Suprapubic skin (tissue), 4 donors: ENCODE measurements around the gene MICU1. TPM values are rescaled to one million over a fixed set of nuclear protein-coding genes. Genes with fewer than 3 reads are reported as not detected.

Source experiments
- DNase-seq, 2 donors: peaks; one replicate each; pipeline ENCODE4 v3.0.0-alpha.2; 2019; ENCODE audit warnings: low spot score in 2 of 2
- H3K27ac ChIP-seq: fragments of 200-600 bp; sonication (generic); one replicate; pipeline ENCODE4 v1.5.1; 2019
- H3K27me3 ChIP-seq: fragments of 200-600 bp; sonication (generic); one replicate; pipeline ENCODE4 v1.5.1; 2019
- H3K36me3 ChIP-seq: fragments of 200-600 bp; sonication (generic); one replicate; pipeline ENCODE4 v1.5.1; 2019
- H3K4me1 ChIP-seq: fragments of 200-600 bp; sonication (generic); one replicate; pipeline ENCODE4 v1.5.1; 2019
- H3K4me3 ChIP-seq: fragments of 200-600 bp; sonication (generic); one replicate; pipeline ENCODE4 v1.5.1; 2019; ENCODE audit warnings: mild to moderate bottlenecking
- H3K9me3 ChIP-seq: fragments of 200-600 bp; sonication (generic); one replicate; pipeline ENCODE4 v1.5.1; 2019
- EP300 ChIP-seq: sonication (generic); formaldehyde crosslinking; IDR thresholded peaks from one replicate; pipeline ENCODE4 v1.6.1; 2017; ENCODE audit warnings: antibody characterized with exemption
- POLR2A ChIP-seq, 2 donors: fragments of 450-650 bp; IDR thresholded peaks; one replicate each; pipeline ENCODE4 v1.6.1; 2017; ENCODE audit warnings: antibody characterized with exemption in 2 of 2, mild to moderate bottlenecking in 2 of 2, moderate library complexity in 2 of 2
- POLR2AphosphoS5 ChIP-seq, 3 donors: sonication (generic); formaldehyde crosslinking; IDR thresholded peaks; one replicate each; pipeline ENCODE4 v1.6.1; 2017; ENCODE audit warnings: antibody characterized with exemption in 3 of 3
- WGBS: methylation state at CpG from one replicate; pipeline ENCODE4 v1.1.5; 2018; 5-methylcytosine and 5-hydroxymethylcytosine counted together
- total RNA-seq, 4 donors: library from RNA; depleted of rRNA; stranded (reverse); fragments of >200 nt; gene quantifications; one replicate each; pipeline ENCODE4 v1.1.0, GENCODE V29; 2016
- TF ChIP-seq, protein P1 (sequence below), 2 donors: fragments of 200-600 bp in 1 of 2; fragments of 450-650 bp in 1 of 2; sonication (generic) in 1 of 2; IDR thresholded peaks; one replicate each; pipeline ENCODE4 v1.5.1; 2016 to 2019; ENCODE audit warnings: antibody characterized with exemption in 2 of 2, mild to moderate bottlenecking in 1 of 2, moderate library complexity in 1 of 2

The MICU1 gene
- total RNA-seq, 4 donors from 2014 or later: 34.1 to 37.6 (median 35.6) TPM

DNA sequence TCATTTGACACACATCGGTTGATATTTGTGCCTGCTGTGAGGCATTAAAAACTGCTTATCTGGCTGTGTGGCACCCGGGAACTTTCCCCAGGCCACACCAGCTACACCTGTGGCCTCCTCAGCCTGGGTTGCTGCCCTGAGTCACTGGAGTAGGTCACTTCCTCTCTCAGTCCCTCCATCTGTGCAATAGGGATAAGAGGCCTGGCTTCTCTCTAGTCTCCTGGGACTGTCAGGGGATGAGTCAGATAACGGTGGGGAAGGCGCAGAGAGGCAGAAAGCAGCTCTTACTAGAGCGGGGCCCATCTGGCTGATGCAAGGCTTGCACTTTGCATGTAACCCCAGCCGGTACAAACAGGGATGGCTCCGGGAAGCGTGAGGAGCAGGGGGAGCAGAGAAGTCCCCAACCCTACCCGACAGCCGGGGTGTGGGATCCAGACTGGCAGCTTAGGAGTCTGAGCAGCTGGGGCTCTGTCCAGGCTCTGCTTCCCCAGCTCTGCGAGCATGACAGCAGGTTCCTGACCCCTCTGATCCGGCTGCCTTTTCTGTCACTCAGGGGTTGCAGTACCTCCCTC, 305.1 kb downstream of the MICU1 start:
- no peaks in the 10 kb centered on the region for H3K27me3 ChIP-seq
- peaks cover 81% of the 10 kb centered on the region for H3K4me1 ChIP-seq
- peak; percentile 89 to 91 for DNase-seq
- H3K36me3 ChIP-seq: no peaks in the 10 kb centered on the region
- no peaks in the 10 kb centered on the region for H3K9me3 ChIP-seq
- no peak overlapping the region for H3K4me3 ChIP-seq
- WGBS: 20% methylated on average over 7 of the region's 12 CpGs
- no peak for TF ChIP-seq EP300
- TF ChIP-seq, protein P1, sequence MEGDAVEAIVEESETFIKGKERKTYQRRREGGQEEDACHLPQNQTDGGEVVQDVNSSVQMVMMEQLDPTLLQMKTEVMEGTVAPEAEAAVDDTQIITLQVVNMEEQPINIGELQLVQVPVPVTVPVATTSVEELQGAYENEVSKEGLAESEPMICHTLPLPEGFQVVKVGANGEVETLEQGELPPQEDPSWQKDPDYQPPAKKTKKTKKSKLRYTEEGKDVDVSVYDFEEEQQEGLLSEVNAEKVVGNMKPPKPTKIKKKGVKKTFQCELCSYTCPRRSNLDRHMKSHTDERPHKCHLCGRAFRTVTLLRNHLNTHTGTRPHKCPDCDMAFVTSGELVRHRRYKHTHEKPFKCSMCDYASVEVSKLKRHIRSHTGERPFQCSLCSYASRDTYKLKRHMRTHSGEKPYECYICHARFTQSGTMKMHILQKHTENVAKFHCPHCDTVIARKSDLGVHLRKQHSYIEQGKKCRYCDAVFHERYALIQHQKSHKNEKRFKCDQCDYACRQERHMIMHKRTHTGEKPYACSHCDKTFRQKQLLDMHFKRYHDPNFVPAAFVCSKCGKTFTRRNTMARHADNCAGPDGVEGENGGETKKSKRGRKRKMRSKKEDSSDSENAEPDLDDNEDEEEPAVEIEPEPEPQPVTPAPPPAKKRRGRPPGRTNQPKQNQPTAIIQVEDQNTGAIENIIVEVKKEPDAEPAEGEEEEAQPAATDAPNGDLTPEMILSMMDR (IDR thresholded peaks at IDR 0.05): no peak
- peak in 2 of 3 donors; percentile 29 to 83 for TF ChIP-seq POLR2AphosphoS5 (IDR thresholded peaks at IDR 0.05)
- TF ChIP-seq POLR2A (IDR thresholded peaks at IDR 0.05): no peak
- peak overlapping the region; percentile 81 for H3K27ac ChIP-seq

DNA sequence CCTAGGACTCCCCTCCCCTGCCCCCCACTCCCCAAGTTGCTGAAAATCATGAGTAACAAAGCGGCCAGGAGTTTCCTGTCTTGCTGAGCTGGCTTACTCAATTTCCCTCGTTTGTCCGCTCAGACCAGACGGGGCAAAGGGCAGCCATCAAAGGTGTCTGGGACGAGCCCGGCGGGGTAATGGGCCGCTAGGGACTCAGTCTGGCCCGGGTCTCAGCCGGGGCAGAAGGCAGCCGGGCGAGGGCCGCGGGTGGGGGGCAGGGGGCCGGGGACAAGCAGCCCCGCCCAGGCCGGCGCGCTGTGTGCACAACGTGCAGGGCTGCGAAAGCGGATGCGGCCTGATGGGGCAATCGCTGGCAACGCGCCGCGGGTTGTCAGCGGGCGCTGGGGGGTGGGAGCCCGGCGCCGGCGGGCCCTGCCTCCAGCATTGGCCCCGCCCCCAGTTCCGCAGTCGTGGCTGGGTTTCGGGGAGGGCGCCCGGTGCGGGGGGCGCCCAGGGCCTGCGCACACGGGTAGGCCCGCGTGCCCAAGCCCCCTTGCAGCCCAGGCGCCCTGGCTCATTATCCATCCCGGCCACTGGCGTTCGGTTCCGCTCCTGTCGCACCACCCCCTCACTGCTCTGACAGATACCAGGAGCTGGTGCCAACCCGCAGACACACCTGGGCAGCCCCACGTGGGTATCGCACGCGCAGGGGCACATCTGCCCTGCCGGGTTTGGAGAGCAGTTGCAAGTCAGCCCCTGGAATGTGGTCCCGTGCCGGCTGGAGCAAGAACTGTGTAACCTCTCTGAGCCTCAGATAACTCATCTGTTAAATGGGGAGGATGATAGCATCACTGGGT, 306.2 kb downstream of the MICU1 start:
- Histone ChIP-seq H3K36me3 (no peaks in the 10 kb centered on the region), H3K27ac (peak overlapping the region; percentile 81), H3K27me3 (no peaks in the 10 kb centered on the region), H3K4me1 (peaks cover 81% of the 10 kb centered on the region), H3K4me3 (peak overlapping the region; percentile 50), H3K9me3 (no peaks in the 10 kb centered on the region)
- 2% methylated on average over 7 of the region's 60 CpGs for WGBS
- peak; percentile 96 to 97 for DNase-seq
- TF ChIP-seq, protein P1 (IDR thresholded peaks at IDR 0.05): no peak
- TF ChIP-seq POLR2AphosphoS5 (IDR thresholded peaks at IDR 0.05): peak in 2 of 3 donors; percentile 18 to 48
- TF ChIP-seq EP300: no peak
- no peak for TF ChIP-seq POLR2A (IDR thresholded peaks at IDR 0.05)

DNA sequence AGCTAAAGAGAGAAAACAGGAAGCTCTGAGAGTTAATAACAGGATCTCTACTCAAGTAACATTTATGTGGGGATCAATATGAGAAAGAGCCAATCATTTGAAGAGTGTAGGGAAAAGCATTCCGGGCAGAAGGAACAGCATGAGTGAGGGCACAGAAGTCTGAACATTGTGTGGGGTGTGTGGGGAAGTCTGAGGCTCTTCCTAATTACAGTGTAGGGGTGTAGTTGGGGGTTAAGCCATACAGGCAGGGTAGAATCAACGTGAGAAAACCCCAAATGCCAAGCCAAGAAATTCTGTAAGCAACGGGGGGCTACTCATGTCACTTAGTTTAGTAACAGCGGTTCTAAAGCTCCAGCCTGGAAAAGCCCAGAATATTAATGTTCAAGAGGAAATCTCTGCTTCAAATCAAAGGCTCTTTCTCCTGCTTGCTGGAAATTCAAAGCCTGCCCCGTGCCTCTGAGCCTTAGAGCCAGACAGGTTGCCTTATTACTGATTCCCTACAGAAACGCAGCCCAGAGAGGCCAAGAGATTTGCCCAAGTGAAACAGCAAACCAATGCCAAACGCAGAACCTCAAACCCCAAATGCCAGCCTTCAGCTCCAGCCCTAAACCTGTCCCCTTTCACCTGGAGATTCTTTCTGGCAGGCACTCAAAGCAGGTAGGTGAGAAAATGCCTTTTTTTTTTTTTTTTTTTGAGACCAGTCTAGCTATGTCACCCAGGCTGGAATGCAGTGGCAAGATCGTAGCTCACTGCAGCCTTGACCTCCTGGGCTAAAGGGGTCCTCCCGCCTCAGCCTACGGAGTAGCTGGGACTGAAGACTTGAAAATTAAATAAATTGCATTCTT, 307.2 kb downstream of the MICU1 start:
- 57% methylated on average over 10 of the region's 10 CpGs for WGBS
- Histone ChIP-seq H3K4me1 (peaks cover 79% of the 10 kb centered on the region), H3K27ac (peak overlapping the region; percentile 81), H3K4me3 (peak overlapping the region; percentile 50), H3K9me3 (no peaks in the 10 kb centered on the region), H3K36me3 (no peaks in the 10 kb centered on the region), H3K27me3 (no peaks in the 10 kb centered on the region)
- TF ChIP-seq POLR2A (IDR thresholded peaks at IDR 0.05) (no peak), POLR2AphosphoS5 (IDR thresholded peaks at IDR 0.05) (no peak), EP300 (no peak)
- TF ChIP-seq, protein P1 (IDR thresholded peaks at IDR 0.05): no peak
- no peak for DNase-seq

Other genes with a start within 250 kb of the MICU1 start
- 10 to 100 TPM; 28.3 to 31.7 (median 29.7) TPM for gene MCU, start 66.1 kb upstream of the MICU1 start, total RNA-seq